IPS-18c (cell line): ENCODE data around the gene REG1A.

Experiments used
- H3K4me3 ChIP-seq: 2 replicates; pipeline ENCODE4 v1.7.0; 2013; ENCODE audit warnings: low read depth, mild to moderate bottlenecking, low read length, moderate library complexity; ENCODE audit not compliant: insufficient read depth
- H3K9me3 ChIP-seq: one replicate; pipeline ENCODE4 v1.6.1; 2013; ENCODE audit warnings: mild to moderate bottlenecking, low read length, moderate library complexity; ENCODE audit not compliant: control insufficient read depth, insufficient read depth

Gene REG1A

GRCh38 chr2:79120194-79120713 lies at the start of gene REG1A:
Gene REG1A, plus strand, starts transcription at chr2:79120488. Its CDS starts 374 bp downstream, at chr2:79120862.
- H3K9me3 ChIP-seq, result no peaks in the 10 kb centered on the region

GRCh38 chr2:79071078-79071477 lies 49.2 kb upstream of the REG1A start:
- no peak overlapping the region for H3K4me3 ChIP-seq
- H3K9me3 ChIP-seq, result no peaks in the 10 kb centered on the region

More at GRCh38 chr2:79120194-79120713, at the start of gene REG1A:
- H3K4me3 ChIP-seq, result no peak within 1 kb of the TSS

GRCh38 chr2:79082987-79083386 lies 37.3 kb upstream of the REG1A start:
- no peak overlapping the region for H3K4me3 ChIP-seq
- H3K9me3 ChIP-seq, result no peaks in the 10 kb centered on the region

DNA sequence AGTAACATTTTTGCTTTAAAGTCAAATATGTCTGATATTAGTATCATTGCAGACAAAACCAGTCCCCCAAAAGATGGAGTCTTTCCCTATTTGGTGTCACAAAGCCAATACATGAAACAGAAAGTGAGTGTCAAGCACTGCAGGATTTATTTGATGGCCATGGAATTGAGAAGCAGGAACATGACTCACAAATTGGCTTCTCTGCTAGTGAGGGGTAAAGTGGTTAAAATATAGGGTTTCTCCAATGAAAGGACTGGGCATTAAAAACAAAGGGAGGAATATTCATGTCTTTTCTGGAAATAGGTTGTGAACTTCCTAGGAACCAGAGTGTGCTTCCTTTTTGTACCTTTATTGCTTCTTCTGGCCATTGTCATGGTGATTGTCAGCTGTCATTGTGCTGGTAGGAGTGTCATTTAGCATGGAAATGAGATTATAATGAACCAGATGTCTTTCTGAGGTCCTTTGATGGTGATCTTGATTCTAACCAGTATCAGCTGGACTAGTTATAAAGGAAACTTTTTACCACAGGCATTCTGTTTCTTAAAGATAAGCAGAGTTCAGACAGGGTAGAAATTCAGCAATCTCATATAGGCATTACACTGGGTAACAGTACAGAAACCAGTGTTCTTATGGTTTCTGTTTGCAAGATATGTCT lies 36.6 kb upstream of the REG1A start:
- Histone ChIP-seq H3K4me3 (no peak overlapping the region), H3K9me3 (no peaks in the 10 kb centered on the region)

DNA sequence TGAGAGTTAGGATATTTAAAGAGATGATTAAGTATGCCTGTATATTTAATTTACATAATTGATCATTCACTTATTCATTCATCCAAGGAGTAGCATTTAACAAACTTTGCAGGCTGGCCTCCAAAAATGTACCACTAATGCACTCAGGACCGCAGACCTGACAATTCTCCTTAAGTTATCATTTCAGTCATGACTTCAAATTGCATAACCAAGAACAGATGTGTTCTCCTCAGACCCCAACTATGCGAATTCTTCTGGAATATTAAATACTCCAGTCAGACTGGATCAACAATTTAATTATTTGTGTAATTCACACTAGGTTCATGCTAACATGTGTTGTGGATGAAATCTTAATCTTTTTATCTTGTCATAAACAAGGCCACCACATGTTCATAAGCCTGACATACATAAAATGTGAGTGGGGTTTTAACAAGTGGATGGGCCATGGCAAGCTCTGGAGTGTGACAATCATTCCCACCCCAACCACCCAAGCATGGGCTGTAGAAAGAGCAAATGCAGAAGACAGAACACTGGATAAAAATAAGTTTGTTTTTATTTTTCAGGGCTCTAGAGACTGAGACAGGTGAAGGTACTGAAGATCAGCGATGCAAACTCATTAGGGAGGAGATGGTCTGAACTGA lies 35.7 kb upstream of the REG1A start:
- no peak overlapping the region for H3K4me3 ChIP-seq
- no peaks in the 10 kb centered on the region for H3K9me3 ChIP-seq

DNA sequence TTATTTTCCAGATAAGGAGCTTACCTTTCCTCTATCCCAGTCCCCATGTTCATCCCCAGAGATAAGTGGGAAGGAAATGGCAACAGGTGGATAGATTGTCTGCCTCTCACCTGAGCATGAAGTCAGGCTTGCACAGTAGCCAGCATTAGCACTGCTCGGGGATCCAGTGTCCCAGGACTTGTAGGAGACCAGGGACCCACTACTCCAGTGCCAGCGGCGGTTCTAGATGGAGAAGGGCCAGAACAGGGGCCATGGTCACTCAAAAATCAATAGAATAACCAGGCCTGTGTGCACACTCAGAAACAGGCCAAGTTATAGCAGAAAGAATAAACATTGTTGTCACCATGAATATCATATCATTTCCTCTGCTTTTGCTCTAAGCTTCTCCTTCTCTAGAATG lies 34.9 kb upstream of the REG1A start:
- Histone ChIP-seq H3K9me3 (no peaks in the 10 kb centered on the region), H3K4me3 (no peak overlapping the region)

GRCh38 chr2:79086255-79086654 lies 34.0 kb upstream of the REG1A start:
- no peaks in the 10 kb centered on the region for H3K9me3 ChIP-seq
- H3K4me3 ChIP-seq, result no peak overlapping the region

DNA sequence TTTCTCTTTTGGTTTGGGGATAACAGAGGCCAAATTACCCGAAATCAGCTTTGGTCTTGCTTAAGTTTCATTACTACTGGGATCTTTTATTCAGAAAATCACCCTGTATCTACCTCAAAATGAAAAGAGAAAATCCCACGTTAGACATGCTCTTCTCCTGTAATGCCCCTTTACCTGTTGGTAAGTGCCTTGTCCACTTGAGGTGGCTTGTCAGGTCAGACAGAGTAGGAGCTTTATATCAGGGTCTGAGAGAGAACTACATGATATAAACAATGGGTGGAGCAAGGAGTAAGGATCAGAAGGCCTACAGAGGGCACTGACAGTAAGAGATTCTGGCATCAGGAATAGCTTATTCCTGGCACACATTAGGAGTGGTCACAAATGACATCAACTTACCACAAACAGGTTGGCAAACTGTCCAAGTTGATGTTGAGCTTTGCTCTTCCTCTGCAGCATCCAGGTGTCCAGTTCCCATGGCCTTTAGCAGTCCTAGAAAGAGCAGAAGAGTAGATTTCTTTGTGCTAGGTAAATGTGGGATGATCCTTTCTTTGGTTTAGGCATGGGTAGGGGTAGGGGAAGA lies 32.4 kb upstream of the REG1A start, which contains the start of gene REG1B:
REG1B (minus strand) TSS at position 209 of the 580 bp plus-strand sequence. CDS start 381 bp downstream, outside the sequence.
- H3K9me3 ChIP-seq, result no peaks in the 10 kb centered on the region

GRCh38 chr2:79090693-79091092 lies 29.6 kb upstream of the REG1A start:
- no peaks in the 10 kb centered on the region for H3K9me3 ChIP-seq
- no peak overlapping the region for H3K4me3 ChIP-seq

More for the DNA sequence above, 32.4 kb upstream of the REG1A start, which contains the start of gene REG1B:
- H3K4me3 ChIP-seq, result no peak within 1 kb of the TSS

- H3K9me3 ChIP-seq, result no peaks in the 10 kb centered on the region
- H3K4me3 ChIP-seq, result no peak overlapping the region
Measured at GRCh38 chr2:79097843-79098242, 22.4 kb upstream of the REG1A start.

- Histone ChIP-seq H3K9me3 (no peaks in the 10 kb centered on the region), H3K4me3 (no peak overlapping the region)
Measured at GRCh38 chr2:79099140-79099686, 21.1 kb upstream of the REG1A start.

GRCh38 chr2:79100285-79100684 lies 20.0 kb upstream of the REG1A start:
- H3K9me3 ChIP-seq, result no peaks in the 10 kb centered on the region
- no peak overlapping the region for H3K4me3 ChIP-seq

- Histone ChIP-seq H3K4me3 (no peak overlapping the region), H3K9me3 (no peaks in the 10 kb centered on the region)
Measured at GRCh38 chr2:79101024-79101423, 19.3 kb upstream of the REG1A start.

DNA sequence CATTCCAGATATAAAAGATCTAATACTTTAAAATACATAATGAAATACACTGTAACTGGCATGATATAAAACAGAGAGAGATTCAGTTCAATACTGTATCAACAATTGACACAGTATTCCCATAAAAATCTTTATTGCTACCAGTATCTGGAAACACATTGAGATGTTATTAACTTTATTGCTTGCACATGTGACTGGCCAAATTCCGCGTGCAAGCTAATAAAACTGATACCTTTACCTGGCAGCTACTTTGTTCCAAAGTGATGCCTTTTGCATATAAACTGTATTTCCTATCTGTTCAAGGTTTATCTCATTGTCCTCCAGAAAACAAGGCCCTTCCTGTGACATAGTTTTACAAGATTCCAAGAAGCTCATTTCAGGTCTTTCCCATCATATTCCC lies 17.1 kb upstream of the REG1A start:
- Histone ChIP-seq H3K9me3 (no peaks in the 10 kb centered on the region), H3K4me3 (no peak overlapping the region)

- Histone ChIP-seq H3K4me3 (no peak overlapping the region), H3K9me3 (no peaks in the 10 kb centered on the region)
Measured at GRCh38 chr2:79105259-79105658, 15.0 kb upstream of the REG1A start.

DNA sequence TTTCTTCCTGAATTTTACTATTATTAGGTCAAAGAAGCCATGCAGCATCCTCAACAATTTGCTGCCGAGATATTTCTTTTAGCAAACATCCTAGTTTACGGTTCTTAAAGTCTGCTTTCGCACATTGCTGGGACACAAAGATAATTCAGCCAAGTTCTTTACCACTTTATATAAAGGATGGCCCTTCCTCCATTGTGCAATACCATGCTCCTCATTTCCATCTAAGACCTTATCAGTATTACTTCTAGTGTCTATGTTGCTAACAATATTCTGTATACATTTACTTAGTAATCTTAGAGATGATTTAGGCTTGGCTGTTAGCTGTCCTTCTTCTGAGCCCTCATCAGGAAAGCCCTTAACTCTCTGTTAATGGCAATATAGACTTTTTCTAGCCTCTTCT lies 8.0 kb upstream of the REG1A start:
- Histone ChIP-seq H3K9me3 (no peaks in the 10 kb centered on the region), H3K4me3 (no peak overlapping the region)

GRCh38 chr2:79114797-79115494 lies 5.3 kb upstream of the REG1A start:
- Histone ChIP-seq H3K9me3 (no peaks in the 10 kb centered on the region), H3K4me3 (no peak overlapping the region)
